Breast epithelium (tissue), 3 donors: ENCODE measurements around the gene DCN.

Experiments used
- POLR2A ChIP-seq: fragments of 450-650 bp; IDR thresholded peaks from one replicate; pipeline ENCODE4 v1.6.1; 2016; ENCODE audit warnings: antibody characterized with exemption, mild to moderate bottlenecking, moderate library complexity
- POLR2AphosphoS5 ChIP-seq, 3 donors: sonication (generic); formaldehyde crosslinking; IDR thresholded peaks; one replicate each; pipeline ENCODE4 v1.6.1; 2017; ENCODE audit warnings: antibody characterized with exemption in 3 of 3
- TF ChIP-seq, protein P1 (sequence below), 3 donors: fragments of 450-650 bp; IDR thresholded peaks; one replicate each; pipeline ENCODE4 v1.5.1; 2016 to 2017; ENCODE audit warnings: antibody characterized with exemption in 3 of 3, mild to moderate bottlenecking in 3 of 3, moderate library complexity in 3 of 3

DNA sequence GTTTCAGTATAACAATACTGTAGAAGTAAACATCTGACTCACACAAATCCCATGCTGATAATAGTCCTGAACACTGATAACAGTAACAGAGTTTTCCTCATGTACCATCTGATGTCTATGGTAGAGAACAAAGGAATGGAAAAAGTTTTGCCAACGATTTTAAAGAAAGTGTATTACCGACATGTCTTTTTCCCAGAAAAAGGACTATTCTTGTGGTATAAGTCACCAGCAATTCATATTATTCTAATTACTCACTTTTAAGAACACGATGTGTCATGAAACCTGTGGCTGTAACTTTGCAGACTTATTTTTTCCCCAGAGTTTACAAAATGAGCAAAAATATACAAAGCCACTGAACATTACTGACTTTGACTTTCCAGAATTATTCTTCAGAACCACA, 40.1 kb upstream of the DCN start:
- TF ChIP-seq, protein P1, sequence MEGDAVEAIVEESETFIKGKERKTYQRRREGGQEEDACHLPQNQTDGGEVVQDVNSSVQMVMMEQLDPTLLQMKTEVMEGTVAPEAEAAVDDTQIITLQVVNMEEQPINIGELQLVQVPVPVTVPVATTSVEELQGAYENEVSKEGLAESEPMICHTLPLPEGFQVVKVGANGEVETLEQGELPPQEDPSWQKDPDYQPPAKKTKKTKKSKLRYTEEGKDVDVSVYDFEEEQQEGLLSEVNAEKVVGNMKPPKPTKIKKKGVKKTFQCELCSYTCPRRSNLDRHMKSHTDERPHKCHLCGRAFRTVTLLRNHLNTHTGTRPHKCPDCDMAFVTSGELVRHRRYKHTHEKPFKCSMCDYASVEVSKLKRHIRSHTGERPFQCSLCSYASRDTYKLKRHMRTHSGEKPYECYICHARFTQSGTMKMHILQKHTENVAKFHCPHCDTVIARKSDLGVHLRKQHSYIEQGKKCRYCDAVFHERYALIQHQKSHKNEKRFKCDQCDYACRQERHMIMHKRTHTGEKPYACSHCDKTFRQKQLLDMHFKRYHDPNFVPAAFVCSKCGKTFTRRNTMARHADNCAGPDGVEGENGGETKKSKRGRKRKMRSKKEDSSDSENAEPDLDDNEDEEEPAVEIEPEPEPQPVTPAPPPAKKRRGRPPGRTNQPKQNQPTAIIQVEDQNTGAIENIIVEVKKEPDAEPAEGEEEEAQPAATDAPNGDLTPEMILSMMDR (IDR thresholded peaks at IDR 0.05) = no peak
- TF ChIP-seq POLR2A (no peak), POLR2AphosphoS5 (IDR thresholded peaks at IDR 0.05) (no peak)
